HepG2 (cell line): Measurements from ENCODE around the gene HEXIM1. TPM values are rescaled to one million over a fixed set of nuclear protein-coding genes. Genes with fewer than 3 reads are reported as not detected.

Experiments
- ASH2L ChIP-seq: fragments of 300-600, 200-600 bp; sonication (generic); IDR thresholded peaks from 2 replicates; pipeline ENCODE4 v1.7.0; 2017; ENCODE audit warnings: low read depth, mild to moderate bottlenecking, moderate library complexity, mixed read lengths, low read length; ENCODE audit not compliant: insufficient read length
- BRD4 ChIP-seq: sonication (generic); formaldehyde crosslinking; IDR thresholded peaks from 2 replicates; pipeline ENCODE4 v1.4.0; 2020; ENCODE audit warnings: missing genetic modification reagents
- CBX5 ChIP-seq: sonication (generic); formaldehyde crosslinking; IDR thresholded peaks from 2 replicates; pipeline ENCODE4 v1.4.0; 2020; ENCODE audit warnings: missing genetic modification reagents, borderline replicate concordance
- CEBPG ChIP-seq: IDR thresholded peaks from 2 replicates; pipeline ENCODE4 v1.6.1; 2016
- CHD4 ChIP-seq: fragments of 200-600 bp; sonication (generic); IDR thresholded peaks from 2 replicates; pipeline ENCODE4 v1.7.0; 2017; ENCODE audit warnings: mild to moderate bottlenecking, low read length, borderline replicate concordance
- DMTF1 ChIP-seq: sonication (generic); formaldehyde crosslinking; IDR thresholded peaks from 2 replicates; pipeline ENCODE4 v1.4.0; 2020; ENCODE audit warnings: mild to moderate bottlenecking, missing genetic modification reagents
- HNRNPLL ChIP-seq: fragments of 200-400 bp; formaldehyde crosslinking; IDR thresholded peaks from 2 replicates; pipeline ENCODE4 v1.6.1; 2017; ENCODE audit warnings: mild to moderate bottlenecking, low read depth, low read length; ENCODE audit not compliant: poor library complexity, severe bottlenecking
- JARID2 ChIP-seq: sonication (generic); formaldehyde crosslinking; IDR thresholded peaks from 2 replicates; pipeline ENCODE4 v1.8.1; 2023; ENCODE audit warnings: missing genetic modification reagents, inconsistent platforms; ENCODE audit not compliant: insufficient replicate concordance
- MBD4 ChIP-seq: IDR thresholded peaks from 2 replicates; pipeline ENCODE4 v1.6.1; 2012; ENCODE audit warnings: low read length, inconsistent platforms, borderline replicate concordance
- SKI ChIP-seq: fragments of 450-650 bp; IDR thresholded peaks from one replicate; pipeline ENCODE4 v1.6.1; 2018; ENCODE audit warnings: mild to moderate bottlenecking; ENCODE audit not compliant: partially characterized antibody
- THAP11 ChIP-seq: IDR thresholded peaks from 2 replicates; pipeline ENCODE4 v1.6.1; 2016; ENCODE audit warnings: missing biosample characterization, missing genetic modification reagents
- XBP1 ChIP-seq: sonication (generic); formaldehyde crosslinking; IDR thresholded peaks from 2 replicates; pipeline ENCODE4 v1.5.0; 2020; ENCODE audit warnings: missing genetic modification reagents
- ZNF234 ChIP-seq: sonication (generic); formaldehyde crosslinking; conservative IDR thresholded peaks from 2 replicates; pipeline ENCODE4 v1.5.1; 2020; ENCODE audit warnings: mild to moderate bottlenecking, missing genetic modification reagents
- ZNF33A ChIP-seq: sonication (generic); formaldehyde crosslinking; IDR thresholded peaks from 2 replicates; pipeline ENCODE4 v1.5.1; 2020; ENCODE audit warnings: missing genetic modification reagents, mild to moderate bottlenecking, moderate library complexity, borderline replicate concordance
- ZNF562 ChIP-seq: sonication (generic); formaldehyde crosslinking; IDR thresholded peaks from 2 replicates; pipeline ENCODE4 v1.8.0; 2022; ENCODE audit warnings: missing genetic modification reagents, borderline replicate concordance
- ZNF609 ChIP-seq: sonication (generic); formaldehyde crosslinking; IDR thresholded peaks from 2 replicates; pipeline ENCODE4 v1.4.0; 2020; ENCODE audit warnings: mild to moderate bottlenecking, missing genetic modification reagents, borderline replicate concordance
- ZNF777 ChIP-seq: sonication (generic); formaldehyde crosslinking; IDR thresholded peaks from 2 replicates; pipeline ENCODE4 v1.4.0; 2020; ENCODE audit warnings: missing genetic modification reagents
- ZNF816 ChIP-seq: sonication (generic); formaldehyde crosslinking; IDR thresholded peaks from 2 replicates; pipeline ENCODE4 v1.8.0; 2022; ENCODE audit warnings: missing genetic modification reagents, mild to moderate bottlenecking, borderline replicate concordance
- polyA plus RNA-seq, 8 experiments: library from polyadenylated mRNA; depleted of rRNA in 3 of 8; stranded (reverse) in 7 of 8; unstranded in 1 of 8; fragments of >200 nt; fragmentation: Illumina TruSeq in 4 of 8; extraction: Trizol in 4 of 8; gene quantifications; 2 replicates each; pipeline versions ENCODE4 v1.2.1 to v1.2.3, GENCODE V29; 2011 to 2016; ENCODE audit warnings: low read depth in 4 of 8, missing spikeins in 1 of 8, mixed read lengths in 1 of 8; ENCODE audit not compliant: insufficient read depth in 1 of 8
- total RNA-seq, 5 experiments: library from RNA; depleted of rRNA; stranded (reverse); fragments of >200 nt; fragmentation: Illumina TruSeq; extraction: Trizol; gene quantifications; 2 replicates each; pipeline ENCODE4 v1.2.3, GENCODE V29; 2016; ENCODE audit warnings: low read depth in 1 of 5
- TF ChIP-seq, protein P1 (sequence below): IDR thresholded peaks from 2 replicates; pipeline ENCODE4 v1.6.1; 2018; ENCODE audit warnings: missing genetic modification reagents, mild to moderate bottlenecking, missing compliant biosample characterization
- TF ChIP-seq, protein P2 (sequence below): IDR thresholded peaks from 2 replicates; pipeline ENCODE4 v1.6.1; 2016; ENCODE audit warnings: missing genetic modification reagents, missing compliant biosample characterization

The HEXIM1 gene
- total and polyA plus RNA-seq, 2 of the 13 experiments (the other 11 are each of a cell fraction or from before 2014, with no cell fraction given): 10.5 to 16.6 TPM

DNA sequence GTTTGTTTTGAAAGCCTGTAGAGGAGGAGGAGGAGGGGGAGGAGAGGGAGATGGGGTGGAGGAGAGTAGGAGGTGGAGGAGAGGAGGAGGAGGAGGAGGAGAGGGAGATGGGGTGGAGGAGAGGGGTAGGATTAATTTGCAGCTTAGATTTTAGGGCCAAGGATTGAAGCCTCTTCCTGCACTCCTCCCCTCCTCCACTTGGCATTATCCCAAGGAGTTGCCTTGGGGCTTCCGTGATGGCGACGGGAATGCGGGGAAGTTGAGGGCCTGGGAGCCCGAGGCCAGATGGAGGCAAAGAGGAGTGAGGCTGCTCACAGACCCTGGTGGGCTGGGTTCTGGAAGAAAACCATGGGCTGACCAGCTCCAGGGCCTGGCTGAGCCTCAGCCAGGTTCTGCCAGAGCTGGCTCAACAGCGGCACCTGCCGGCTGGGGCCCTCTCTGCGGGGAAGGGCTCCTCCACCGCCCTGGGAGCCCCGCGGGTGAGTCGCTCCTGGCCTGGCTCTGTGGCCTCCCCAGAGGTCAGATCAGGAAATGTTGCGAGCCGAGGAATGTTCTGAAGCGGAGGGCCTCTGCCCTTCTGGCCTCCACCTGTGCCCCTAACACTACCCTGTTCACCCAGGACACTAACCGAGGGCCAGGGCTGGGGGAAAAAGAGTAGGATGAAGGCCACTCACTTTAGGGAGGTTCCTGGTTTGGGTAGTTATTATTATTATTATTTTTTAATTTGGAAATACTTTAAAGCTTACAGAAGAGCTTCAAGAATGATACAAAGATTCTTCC, 49.5 kb downstream of the HEXIM1 start (continued):
- TF ChIP-seq ZNF33A (CRISPR knock-in tag) (no peak; the same call in 1 of the 2 replicates), CHD4 (no peak), XBP1 (CRISPR knock-in tag) (no peak), ASH2L (peak; percentile 45), CEBPG (CRISPR knock-in tag) (peak; percentile 71), ZNF816 (CRISPR knock-in tag) (no peak), DMTF1 (CRISPR knock-in tag) (no peak), ZNF234 (0 out of 2 replicates have a peak, but pooled peaks have one; percentile 28), CBX5 (CRISPR knock-in tag) (peak; percentile 96; the same call in 1 of the 2 replicates), MBD4 (no peak), ZNF609 (CRISPR knock-in tag) (peak; percentile 84; the same call in 1 of the 2 replicates), THAP11 (CRISPR knock-in tag) (peak; percentile 90), HNRNPLL (peak; percentile 68), SKI (peak; percentile 35), ZNF777 (CRISPR knock-in tag) (0 out of 2 replicates have a peak, but pooled peaks have one; percentile 39), BRD4 (CRISPR knock-in tag) (no peak), JARID2 (CRISPR knock-in tag) (peak; percentile 75), ZNF562 (CRISPR knock-in tag) (no peak)
- TF ChIP-seq, protein P1, sequence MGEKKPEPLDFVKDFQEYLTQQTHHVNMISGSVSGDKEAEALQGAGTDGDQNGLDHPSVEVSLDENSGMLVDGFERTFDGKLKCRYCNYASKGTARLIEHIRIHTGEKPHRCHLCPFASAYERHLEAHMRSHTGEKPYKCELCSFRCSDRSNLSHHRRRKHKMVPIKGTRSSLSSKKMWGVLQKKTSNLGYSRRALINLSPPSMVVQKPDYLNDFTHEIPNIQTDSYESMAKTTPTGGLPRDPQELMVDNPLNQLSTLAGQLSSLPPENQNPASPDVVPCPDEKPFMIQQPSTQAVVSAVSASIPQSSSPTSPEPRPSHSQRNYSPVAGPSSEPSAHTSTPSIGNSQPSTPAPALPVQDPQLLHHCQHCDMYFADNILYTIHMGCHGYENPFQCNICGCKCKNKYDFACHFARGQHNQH (CRISPR knock-in tag): peak; percentile 93
- TF ChIP-seq, protein P2, sequence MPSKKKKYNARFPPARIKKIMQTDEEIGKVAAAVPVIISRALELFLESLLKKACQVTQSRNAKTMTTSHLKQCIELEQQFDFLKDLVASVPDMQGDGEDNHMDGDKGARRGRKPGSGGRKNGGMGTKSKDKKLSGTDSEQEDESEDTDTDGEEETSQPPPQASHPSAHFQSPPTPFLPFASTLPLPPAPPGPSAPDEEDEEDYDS (CRISPR knock-in tag): peak; percentile 44; the same call in 1 of the 2 replicates
